ENCODE measurements around the gene LMAN2L. TPM values are rescaled to one million over a fixed set of nuclear protein-coding genes. Genes with fewer than 3 reads are reported as not detected.

Gene LMAN2L
- total and polyA plus RNA-seq, 12 donors = 11.0 to 31.4 (median 18.8) TPM

GRCh38 chr2:96754317-96754716 lies 14.5 kb upstream of the LMAN2L start:
- no peaks in the 10 kb centered on the region for H3K4me1 ChIP-seq
- no peaks in the 10 kb centered on the region for H3K36me3 ChIP-seq
- H3K27me3 ChIP-seq = no peaks in the 10 kb centered on the region
- no peak overlapping the region for H3K27ac ChIP-seq
- H3K9me3 ChIP-seq = no peaks in the 10 kb centered on the region
- TF ChIP-seq CTCF (IDR thresholded peaks at IDR 0.05) = no peak
- H3K4me3 ChIP-seq = no peak overlapping the region
- DNase-seq = no peak
- ATAC-seq = no peak
- intact Hi-C loops (cut with DNase I) = loop anchor here in 1 of 10 donors (10.0 kb wide), 1 partner anchor 210 kb away; no protein-coding TSS in a partner anchor

GRCh38 chr2:96753661-96754282 lies 13.9 kb upstream of the LMAN2L start:
- H3K4me3 ChIP-seq = no peak overlapping the region
- ATAC-seq (no peak), DNase-seq (no peak)
- intact Hi-C loops (cut with DNase I) = loop anchor here in 1 of 10 donors (10.0 kb wide), 1 partner anchor 211 kb away; no protein-coding TSS in a partner anchor
- WGBS, 2 donors = 65 to 68% methylated on average over 7 of the region's 7 CpGs
- no peak for TF ChIP-seq CTCF (IDR thresholded peaks at IDR 0.05)
- no peaks in the 10 kb centered on the region for H3K27me3 ChIP-seq
- H3K4me1 ChIP-seq = no peaks in the 10 kb centered on the region
- no peaks in the 10 kb centered on the region for H3K36me3 ChIP-seq
- no peaks in the 10 kb centered on the region for H3K9me3 ChIP-seq
- no peak overlapping the region for H3K27ac ChIP-seq

GRCh38 chr2:96751800-96752199 lies 11.9 kb upstream of the LMAN2L start:
- TF ChIP-seq CTCF (IDR thresholded peaks at IDR 0.05) = no peak
- Histone ChIP-seq H3K27me3 (no peaks in the 10 kb centered on the region), H3K36me3 (no peaks in the 10 kb centered on the region), H3K4me1 (peaks cover 0 to 10% (median 0%) of the 10 kb centered on the region in 9 donors), H3K4me3 (no peak overlapping the region), H3K9me3 (no peaks in the 10 kb centered on the region), H3K27ac (no peak overlapping the region)
- WGBS, 2 donors = 90 to 92% methylated on average over 9 of the region's 9 CpGs
- intact Hi-C loops (cut with DNase I) = loop anchor here in 1 of 10 donors (10.0 kb wide), 1 partner anchor 213 kb away; no protein-coding TSS in a partner anchor
- DNase-seq (no peak), ATAC-seq (no peak)

- intact Hi-C loops (cut with DNase I) = no loop called here
- no peaks in the 10 kb centered on the region for H3K9me3 ChIP-seq
- peaks cover 0 to 10% (median 0%) of the 10 kb centered on the region in 9 donors for H3K4me1 ChIP-seq
- no peak for TF ChIP-seq CTCF (IDR thresholded peaks at IDR 0.05)
- H3K27me3 ChIP-seq = no peaks in the 10 kb centered on the region
- 56 to 57% methylated on average over 6 of the region's 6 CpGs for WGBS, 2 donors
- no peak overlapping the region for H3K4me3 ChIP-seq
- no peaks in the 10 kb centered on the region for H3K36me3 ChIP-seq
- ATAC-seq = peak in 3 of 8 donors; percentile 31 to 40 (median 38)
- H3K27ac ChIP-seq = peak overlapping the region in 5 of 10 donors; percentile 4 to 41 (median 36)
- no peak for DNase-seq
Observed at GRCh38 chr2:96747061-96747617, 7.3 kb upstream of the LMAN2L start.

Data from heart right ventricle (tissue), 16 donors.